Testis (tissue), 3 donors: Measurements from ENCODE around the gene OLR1. TPM values are rescaled to one million over a fixed set of nuclear protein-coding genes. Genes with fewer than 3 reads are reported as not detected.

Experiments
- polyA plus RNA-seq: library from polyadenylated mRNA; stranded (reverse); fragments of 350-450 nt; fragmentation: Illumina TruSeq; extraction: RNeasy Lipid Tissue Mini Kit (QIAGEN cat#74804); gene quantifications from one replicate; pipeline ENCODE4 v1.2.3, GENCODE V29; 2014; ENCODE audit warnings: low read depth, low replicate concordance; ENCODE audit not compliant: insufficient read depth
- total RNA-seq, 2 donors: library from RNA; depleted of rRNA; stranded (reverse); fragments of >200 nt; gene quantifications; one replicate each; pipeline ENCODE4 v1.2.3, GENCODE V29; 2016

Gene OLR1
- total and polyA plus RNA-seq, 3 donors from 2014 or later: 0.87 to 5.9 (median 2.5) TPM

Other genes starting within 250 kb of the OLR1 start
- not detected for gene CLEC2A, start 239.8 kb downstream of the OLR1 start, total RNA-seq
- gene CLEC2A, start 239.8 kb downstream of the OLR1 start, polyA plus RNA-seq: not detected
- under 1 TPM in 1 of 2 donors, not detected in 1; 0.31 TPM for gene CLEC12A, start 200.7 kb downstream of the OLR1 start, total RNA-seq
- 2.0 TPM for gene CLEC12A, start 200.7 kb downstream of the OLR1 start, polyA plus RNA-seq
- 1 to 10 TPM in 1 of 2 donors, under 1 TPM in 1; 0.63 to 1.7 TPM for gene CLEC1B, start 173.0 kb downstream of the OLR1 start, total RNA-seq
- gene CLEC1B, start 173.0 kb downstream of the OLR1 start, polyA plus RNA-seq: 1.2 TPM
- 10 to 100 TPM; 76.4 to 77.6 TPM for gene CLEC12B, start 161.5 kb downstream of the OLR1 start, total RNA-seq
- gene CLEC12B, start 161.5 kb downstream of the OLR1 start, polyA plus RNA-seq: 34.3 TPM
- gene CLEC9A, start 141.4 kb downstream of the OLR1 start, total RNA-seq: 1 to 10 TPM; 2.6 to 5.4 TPM
- 6.3 TPM for gene CLEC9A, start 141.4 kb downstream of the OLR1 start, polyA plus RNA-seq
- gene CLEC1A, start 73.1 kb downstream of the OLR1 start, total RNA-seq: 1 to 10 TPM; 2.7 to 3.2 TPM
- gene CLEC1A, start 73.1 kb downstream of the OLR1 start, polyA plus RNA-seq: 2.9 TPM
- gene CLEC7A, start 41.9 kb downstream of the OLR1 start, total RNA-seq: 1 to 10 TPM; 1.9 to 4.4 TPM
- gene CLEC7A, start 41.9 kb downstream of the OLR1 start, polyA plus RNA-seq: 4.8 TPM
- gene TMEM52B, start 6.9 kb upstream of the OLR1 start, total RNA-seq: 1 to 10 TPM in 1 of 2 donors, under 1 TPM in 1; 0.74 to 1.2 TPM
- gene TMEM52B, start 6.9 kb upstream of the OLR1 start, polyA plus RNA-seq: 0.76 TPM
- 10 to 100 TPM; 56.2 to 74.0 TPM for gene GABARAPL1, start 40.7 kb upstream of the OLR1 start, total RNA-seq
- 67.7 TPM for gene GABARAPL1, start 40.7 kb upstream of the OLR1 start, polyA plus RNA-seq
- gene KLRD1, start 135.7 kb upstream of the OLR1 start, total RNA-seq: under 1 TPM; 0.71 to 0.87 TPM
- gene KLRD1, start 135.7 kb upstream of the OLR1 start, polyA plus RNA-seq: 1.6 TPM
- 1 to 10 TPM; 1.3 to 2.8 TPM for gene KLRK1, start 217.9 kb upstream of the OLR1 start, total RNA-seq
- gene KLRK1, start 217.9 kb upstream of the OLR1 start, polyA plus RNA-seq: 5.4 TPM
- not detected for gene KLRC4, start 237.6 kb upstream of the OLR1 start, total RNA-seq
- gene KLRC4, start 237.6 kb upstream of the OLR1 start, polyA plus RNA-seq: not detected
- gene KLRC3, start 248.5 kb upstream of the OLR1 start, total RNA-seq: 1 to 10 TPM in 1 of 2 donors, not detected in 1; 1.3 TPM
- not detected for gene KLRC3, start 248.5 kb upstream of the OLR1 start, polyA plus RNA-seq